Measurements from ENCODE around the gene CALD1. TPM values are rescaled to one million over a fixed set of nuclear protein-coding genes. Genes with fewer than 3 reads are reported as not detected.

Gene CALD1
- total and polyA plus RNA-seq, 7 donors = 16.8 to 59.5 (median 25.0) TPM

DNA sequence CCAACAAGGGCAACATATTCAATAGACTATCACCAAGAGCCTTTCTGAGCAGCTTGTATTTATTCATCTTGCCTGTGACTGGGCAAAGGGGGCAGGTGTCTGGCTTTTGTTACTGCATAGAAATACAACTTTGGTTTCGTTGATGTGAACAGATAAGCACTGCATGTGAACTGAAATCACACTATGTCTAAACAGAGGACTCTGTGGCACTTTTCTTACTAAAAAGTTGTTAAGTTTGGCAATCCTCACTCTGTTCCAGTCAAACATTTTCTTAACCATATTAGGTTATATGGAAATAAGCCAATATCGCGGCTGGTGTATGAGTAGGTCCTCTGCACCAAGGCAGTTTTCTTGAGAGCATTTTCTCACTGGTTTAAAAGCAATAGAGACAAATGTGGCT, 48.5 kb downstream of the CALD1 start:
- 26 to 53% (median 44%) methylated on average over 3 of the region's 3 CpGs for whole genome bisulfite sequencing, 3 donors
- Histone ChIP-seq H3K9me3 (no peaks in the 10 kb centered on the region), H3K4me3 (no peak overlapping the region), H3K36me3 (ENCODE audit: insufficient read depth in 1 of 2, low read depth in 1 of 2) (no peaks in the 10 kb centered on the region), H3K4me1 (no peaks in the 10 kb centered on the region), H3K27ac (no peak overlapping the region), H3K27me3 (ENCODE audit: insufficient read depth in 3 of 3, low read length in 2 of 3) (no peaks in the 10 kb centered on the region)
- intact Hi-C loops (cut with DNase I) = no loop called here
- DNase-seq = no peak
- ATAC-seq = peak in 2 of 4 donors; percentile 11 to 35
- TF ChIP-seq CTCF (IDR thresholded peaks at IDR 0.05) = no peak

GRCh38 chr7:134828361-134828760, 48.9 kb downstream of the CALD1 start:
- no peaks in the 10 kb centered on the region for H3K9me3 ChIP-seq
- H3K4me3 ChIP-seq = no peak overlapping the region
- no peak for DNase-seq
- no peak for ATAC-seq
- H3K4me1 ChIP-seq = no peaks in the 10 kb centered on the region
- intact Hi-C loops (cut with DNase I) = no loop called here
- H3K27me3 ChIP-seq (ENCODE audit: insufficient read depth in 3 of 3, low read length in 2 of 3) = no peaks in the 10 kb centered on the region
- TF ChIP-seq CTCF (IDR thresholded peaks at IDR 0.05) = no peak
- 66 to 71% (median 71%) methylated on average over 2 of the region's 2 CpGs for WGBS, 3 donors
- H3K36me3 ChIP-seq (ENCODE audit: insufficient read depth in 1 of 2, low read depth in 1 of 2) = no peaks in the 10 kb centered on the region
- no peak overlapping the region for H3K27ac ChIP-seq

DNA sequence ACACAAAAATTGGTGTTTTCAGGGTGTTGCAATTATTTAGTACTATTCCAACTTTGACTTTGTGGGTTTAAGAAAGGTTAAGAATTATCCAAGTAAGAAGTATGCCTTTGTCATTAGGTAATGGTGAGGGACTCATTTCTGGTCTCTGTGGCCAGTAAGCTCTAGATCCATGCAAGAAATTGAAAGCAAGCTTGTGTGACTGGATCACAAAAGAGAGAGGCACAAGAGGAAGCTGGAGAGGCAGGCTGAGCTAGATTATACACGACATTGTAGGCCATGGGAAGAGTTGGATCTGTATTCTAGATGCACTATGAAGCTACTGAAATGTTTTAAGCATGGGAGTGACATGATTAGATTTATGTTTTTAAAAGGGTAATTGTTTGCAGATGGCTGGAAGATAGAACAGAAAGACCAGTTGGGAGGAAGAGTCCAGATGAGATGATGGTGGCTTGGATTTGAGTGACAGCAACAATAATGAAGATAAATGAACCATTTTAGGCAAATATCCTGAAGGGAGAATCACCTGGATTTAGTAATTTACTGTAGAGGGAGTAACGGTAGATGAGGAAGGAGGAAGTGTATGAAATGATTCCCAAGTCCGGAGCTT, 50.0 kb downstream of the CALD1 start:
- Histone ChIP-seq H3K27ac (no peak overlapping the region), H3K27me3 (ENCODE audit: insufficient read depth in 3 of 3, low read length in 2 of 3) (no peaks in the 10 kb centered on the region), H3K4me1 (no peaks in the 10 kb centered on the region), H3K36me3 (ENCODE audit: insufficient read depth in 1 of 2, low read depth in 1 of 2) (no peaks in the 10 kb centered on the region), H3K4me3 (no peak overlapping the region), H3K9me3 (no peaks in the 10 kb centered on the region)
- no peak for ATAC-seq
- DNase-seq = no peak
- TF ChIP-seq CTCF (IDR thresholded peaks at IDR 0.05) = no peak
- intact Hi-C loops (cut with DNase I) = no loop called here
- WGBS, 3 donors = 69 to 85% (median 77%) methylated on average over 3 of the region's 3 CpGs

DNA sequence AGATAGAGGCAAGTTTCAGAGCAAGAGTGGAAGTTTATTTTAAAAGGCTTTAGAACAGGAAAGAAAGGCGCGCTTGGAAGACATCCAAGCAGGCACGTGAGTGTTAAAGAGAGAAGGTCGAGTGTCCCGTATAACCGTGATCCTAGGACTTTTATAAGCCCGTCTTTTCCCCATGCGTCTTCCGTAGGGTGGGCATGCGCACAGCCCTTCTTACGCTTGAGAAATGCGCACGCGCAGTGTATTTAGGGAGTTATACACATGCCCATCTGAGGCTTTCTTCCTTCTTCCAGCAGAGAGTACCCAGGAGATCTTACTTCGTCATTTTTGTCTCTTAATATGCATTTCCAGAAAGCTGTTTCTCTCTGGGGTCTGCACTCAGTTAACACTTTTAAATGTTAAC, 52.4 kb downstream of the CALD1 start:
- Histone ChIP-seq H3K4me3 (no peak overlapping the region), H3K9me3 (no peaks in the 10 kb centered on the region), H3K27ac (no peak overlapping the region), H3K27me3 (ENCODE audit: insufficient read depth in 3 of 3, low read length in 2 of 3) (no peaks in the 10 kb centered on the region), H3K4me1 (no peaks in the 10 kb centered on the region), H3K36me3 (ENCODE audit: insufficient read depth in 1 of 2, low read depth in 1 of 2) (no peaks in the 10 kb centered on the region)
- TF ChIP-seq CTCF (IDR thresholded peaks at IDR 0.05) = no peak
- DNase-seq = peak; percentile 55 to 62
- peak in 1 of 4 donors; percentile 49 for ATAC-seq
- intact Hi-C loops (cut with DNase I) = no loop called here
- WGBS, 3 donors = 74 to 77% (median 76%) methylated on average over 15 of the region's 15 CpGs

- ATAC-seq (no peak), DNase-seq (no peak)
- no peak overlapping the region for H3K27ac ChIP-seq
- WGBS, 3 donors = 85 to 90% (median 89%) methylated on average over 3 of the region's 3 CpGs
- intact Hi-C loops (cut with DNase I) = no loop called here
- H3K27me3 ChIP-seq (ENCODE audit: insufficient read depth in 3 of 3, low read length in 2 of 3) = no peaks in the 10 kb centered on the region
- no peaks in the 10 kb centered on the region for H3K9me3 ChIP-seq
- H3K4me3 ChIP-seq = no peak overlapping the region
- H3K36me3 ChIP-seq (ENCODE audit: insufficient read depth in 1 of 2, low read depth in 1 of 2) = no peaks in the 10 kb centered on the region
- TF ChIP-seq CTCF (IDR thresholded peaks at IDR 0.05) = no peak
- H3K4me1 ChIP-seq = no peaks in the 10 kb centered on the region
Observed at GRCh38 chr7:134832367-134832766, 52.9 kb downstream of the CALD1 start.

All from psoas muscle (tissue), 8 donors.